ENCODE measurements around the gene AOPEP. TPM values are rescaled to one million over a fixed set of nuclear protein-coding genes. Genes with fewer than 3 reads are reported as not detected.

The AOPEP gene
- total RNA-seq, 6 experiments from 2014 or later = 36.6 to 110 (median 63.3) TPM

DNA sequence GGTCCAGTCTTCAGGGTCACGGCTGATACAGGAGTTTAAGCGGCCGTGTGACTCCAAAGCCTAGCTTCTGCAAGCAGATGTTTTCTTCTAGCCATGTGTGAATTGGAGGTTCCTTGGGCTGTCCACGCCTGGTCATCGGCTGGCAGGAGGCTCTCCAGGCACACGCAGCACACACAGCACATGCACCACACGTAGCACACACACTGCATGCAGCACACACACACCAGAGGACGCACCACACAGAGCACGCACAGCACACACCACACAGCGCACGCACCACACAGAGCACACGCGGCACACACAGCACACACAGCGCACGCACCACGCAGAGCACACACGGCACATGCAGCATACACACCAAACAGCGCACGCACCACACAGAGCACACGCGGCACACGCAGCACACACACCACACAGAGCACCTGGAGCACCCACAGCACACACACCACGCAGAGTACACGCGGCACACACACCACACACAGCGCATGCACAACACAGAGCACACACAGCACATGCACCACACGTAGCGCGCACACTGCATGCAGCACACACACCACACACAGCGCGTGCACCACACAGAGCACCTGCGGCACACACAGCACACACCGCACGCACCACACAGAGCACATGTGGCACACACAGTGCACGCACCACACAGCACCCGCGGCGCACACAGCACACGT lies 356.7 kb downstream of the AOPEP start:
- ATAC-seq (peak in 3 of 4 donors; percentile 7 to 19 (median 19)), DNase-seq (peak in 1 of 3 donors; percentile 36)
- intact Hi-C loops (cut with DNase I) = no loop called here
- peaks cover 17 to 78% (median 42%) of the 10 kb centered on the region in 4 donors for H3K36me3 ChIP-seq
- no peak overlapping the region for H3K27ac ChIP-seq
- TF ChIP-seq, protein P1, sequence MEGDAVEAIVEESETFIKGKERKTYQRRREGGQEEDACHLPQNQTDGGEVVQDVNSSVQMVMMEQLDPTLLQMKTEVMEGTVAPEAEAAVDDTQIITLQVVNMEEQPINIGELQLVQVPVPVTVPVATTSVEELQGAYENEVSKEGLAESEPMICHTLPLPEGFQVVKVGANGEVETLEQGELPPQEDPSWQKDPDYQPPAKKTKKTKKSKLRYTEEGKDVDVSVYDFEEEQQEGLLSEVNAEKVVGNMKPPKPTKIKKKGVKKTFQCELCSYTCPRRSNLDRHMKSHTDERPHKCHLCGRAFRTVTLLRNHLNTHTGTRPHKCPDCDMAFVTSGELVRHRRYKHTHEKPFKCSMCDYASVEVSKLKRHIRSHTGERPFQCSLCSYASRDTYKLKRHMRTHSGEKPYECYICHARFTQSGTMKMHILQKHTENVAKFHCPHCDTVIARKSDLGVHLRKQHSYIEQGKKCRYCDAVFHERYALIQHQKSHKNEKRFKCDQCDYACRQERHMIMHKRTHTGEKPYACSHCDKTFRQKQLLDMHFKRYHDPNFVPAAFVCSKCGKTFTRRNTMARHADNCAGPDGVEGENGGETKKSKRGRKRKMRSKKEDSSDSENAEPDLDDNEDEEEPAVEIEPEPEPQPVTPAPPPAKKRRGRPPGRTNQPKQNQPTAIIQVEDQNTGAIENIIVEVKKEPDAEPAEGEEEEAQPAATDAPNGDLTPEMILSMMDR (IDR thresholded peaks at IDR 0.05) = no peak
- TF ChIP-seq POLR2A (IDR thresholded peaks at IDR 0.05) = no peak
- no peak overlapping the region for H3K4me3 ChIP-seq
- 89% methylated on average over 15 of the region's 39 CpGs for WGBS (ENCODE audit: insufficient coverage, low coverage, low lambda C conversion rate, missing lambda C conversion rate)
- H3K27me3 ChIP-seq = no peaks in the 10 kb centered on the region
- H3K4me1 ChIP-seq = peaks cover 0 to 4% (median 1%) of the 10 kb centered on the region in 4 donors
- H3K9me3 ChIP-seq = no peaks in the 10 kb centered on the region

DNA sequence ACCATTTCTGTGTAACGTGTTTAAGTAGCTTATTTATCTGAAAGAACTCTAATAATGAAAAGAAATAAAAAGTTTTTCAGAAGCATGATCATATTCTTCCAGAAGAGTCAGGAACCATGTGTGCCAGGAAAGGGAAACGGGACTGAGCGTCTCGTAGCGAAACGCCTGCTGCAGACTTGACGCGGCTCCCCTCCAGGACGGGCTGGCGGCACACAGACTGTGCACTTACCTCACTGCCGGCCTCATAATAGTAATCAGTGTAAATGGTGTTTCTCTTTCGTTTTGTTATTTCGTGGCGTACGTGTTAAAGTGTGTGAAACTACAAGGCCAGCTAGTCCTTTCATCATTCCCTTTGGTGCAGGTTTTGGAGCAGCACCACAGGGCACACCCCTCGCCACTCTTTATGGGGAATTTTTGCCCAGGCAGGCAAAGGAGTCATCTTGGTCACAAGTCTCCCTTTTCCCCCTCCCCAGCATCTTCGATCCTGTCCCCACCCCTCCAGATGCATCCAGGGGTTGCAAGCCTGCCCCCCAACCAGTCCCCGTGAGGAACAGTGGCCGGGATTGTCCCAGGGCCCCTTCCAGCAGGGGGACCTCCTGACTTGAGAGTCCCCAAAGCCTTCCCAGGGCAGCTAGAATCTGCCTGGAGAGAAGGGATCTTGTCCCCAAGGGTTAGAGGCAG lies 357.9 kb downstream of the AOPEP start:
- no peak overlapping the region for H3K27ac ChIP-seq
- TF ChIP-seq POLR2A (IDR thresholded peaks at IDR 0.05) = no peak
- TF ChIP-seq, protein P1 (IDR thresholded peaks at IDR 0.05) = no peak
- WGBS (ENCODE audit: insufficient coverage, low coverage, low lambda C conversion rate, missing lambda C conversion rate) = 87% methylated on average over 17 of the region's 19 CpGs

DNA sequence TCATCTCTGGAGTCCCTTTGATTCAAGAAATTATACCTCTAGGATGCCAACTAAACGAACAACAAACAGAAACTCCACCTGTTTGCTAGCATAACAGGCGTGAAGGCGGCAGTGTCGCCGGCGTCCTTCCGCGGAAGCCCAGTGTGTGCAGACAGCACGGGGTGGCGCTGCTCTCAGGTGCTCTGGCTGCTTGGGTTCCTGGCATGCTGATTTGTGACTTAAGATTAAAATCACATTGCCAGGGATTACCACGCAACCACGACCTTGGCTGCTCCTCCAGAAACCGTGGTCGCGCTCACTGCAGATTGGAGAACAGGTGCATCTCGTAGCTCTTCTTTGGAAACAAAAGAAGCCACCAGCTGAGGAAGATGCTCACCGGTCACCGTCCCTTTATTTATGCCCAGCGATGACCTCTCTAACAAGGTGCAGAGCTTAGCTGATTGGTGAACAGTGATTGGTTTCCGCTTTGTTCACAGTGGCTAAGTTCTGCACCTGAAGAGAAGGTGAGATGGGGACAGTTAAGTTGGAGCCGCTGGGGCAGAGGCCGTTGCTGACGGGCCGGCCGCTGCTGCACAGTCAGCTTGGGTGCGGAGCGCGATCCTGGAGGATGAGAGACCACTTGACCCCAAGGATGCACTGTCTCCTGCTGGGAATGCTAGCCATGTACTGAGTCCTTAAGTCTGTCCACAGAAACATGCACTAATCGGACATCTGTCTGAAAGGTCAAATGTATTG lies 358.7 kb downstream of the AOPEP start:
- intact Hi-C loops (cut with DNase I) = no loop called here
- no peak for DNase-seq
- Histone ChIP-seq H3K4me1 (peaks cover 0 to 12% (median 0%) of the 10 kb centered on the region in 4 donors), H3K27ac (no peak overlapping the region), H3K36me3 (peaks cover 17 to 63% (median 40%) of the 10 kb centered on the region in 4 donors), H3K9me3 (no peaks in the 10 kb centered on the region), H3K4me3 (no peak overlapping the region), H3K27me3 (no peaks in the 10 kb centered on the region)
- 85% methylated on average over 10 of the region's 29 CpGs for WGBS (ENCODE audit: insufficient coverage, low coverage, low lambda C conversion rate, missing lambda C conversion rate)
- ATAC-seq = no peak
- TF ChIP-seq, protein P1 (IDR thresholded peaks at IDR 0.05) = no peak
- TF ChIP-seq POLR2A (IDR thresholded peaks at IDR 0.05) = no peak

More for the DNA sequence above, 357.9 kb downstream of the AOPEP start:
- no peaks in the 10 kb centered on the region for H3K9me3 ChIP-seq
- no peak overlapping the region for H3K4me3 ChIP-seq
- peaks cover 0 to 4% (median 0%) of the 10 kb centered on the region in 4 donors for H3K4me1 ChIP-seq
- ATAC-seq (no peak), DNase-seq (peak in 1 of 3 donors; percentile 43)
- intact Hi-C loops (cut with DNase I) = no loop called here
- H3K27me3 ChIP-seq = no peaks in the 10 kb centered on the region
- H3K36me3 ChIP-seq = peaks cover 17 to 69% (median 42%) of the 10 kb centered on the region in 4 donors

DNA sequence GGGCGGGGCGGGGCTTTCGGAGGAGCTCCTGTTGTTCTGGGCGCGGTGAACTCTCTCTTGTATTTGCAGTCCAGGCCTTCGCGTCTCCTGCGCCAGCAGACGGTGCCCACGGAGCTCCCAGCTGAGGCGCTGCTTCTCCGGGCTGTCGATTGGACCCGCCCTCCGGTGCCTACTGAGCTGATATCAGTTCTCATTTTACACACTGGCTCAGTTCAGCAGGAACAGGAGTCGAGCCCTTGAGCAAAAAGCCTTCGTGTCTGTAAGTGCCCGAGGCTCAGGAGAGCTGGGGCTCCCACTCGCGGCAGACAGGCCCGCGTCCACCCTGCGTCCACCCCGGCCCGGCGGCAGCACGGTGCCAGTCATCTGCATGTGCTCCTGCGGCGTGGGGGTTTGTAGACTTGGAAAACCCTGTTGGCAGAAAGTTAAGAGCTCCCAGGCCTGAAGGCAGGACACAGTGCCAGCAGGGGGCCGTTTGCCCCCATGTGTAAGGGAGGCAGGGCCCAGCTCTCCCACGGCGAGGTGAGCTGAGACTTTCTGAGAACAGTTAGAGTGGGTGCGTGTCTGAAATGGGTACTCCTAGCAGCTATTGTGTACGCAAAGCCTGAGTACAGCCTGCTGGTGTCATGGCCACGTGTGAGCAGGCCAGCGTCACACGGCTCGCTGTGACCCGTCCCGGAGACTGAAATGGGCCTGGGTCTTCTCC lies 359.5 kb downstream of the AOPEP start:
- WGBS (ENCODE audit: insufficient coverage, low coverage, low lambda C conversion rate, missing lambda C conversion rate) = 94% methylated on average over 14 of the region's 40 CpGs
- Histone ChIP-seq H3K36me3 (peaks cover 17 to 55% (median 35%) of the 10 kb centered on the region in 4 donors), H3K27me3 (no peaks in the 10 kb centered on the region), H3K4me3 (no peak overlapping the region), H3K9me3 (no peaks in the 10 kb centered on the region), H3K4me1 (peaks cover 0 to 17% (median 0%) of the 10 kb centered on the region in 4 donors), H3K27ac (no peak overlapping the region)
- DNase-seq = peak in 1 of 3 donors; percentile 43
- ATAC-seq = no peak
- TF ChIP-seq POLR2A (IDR thresholded peaks at IDR 0.05) = no peak
- TF ChIP-seq, protein P1 (IDR thresholded peaks at IDR 0.05) = no peak
- intact Hi-C loops (cut with DNase I) = no loop called here
